SK-N-SH (cell line): ENCODE results near the gene PCBD1. TPM values are rescaled to one million over a fixed set of nuclear protein-coding genes. Genes with fewer than 3 reads are reported as not detected.

Experiments
- CTCF ChIA-PET: fragments of 300-600, 350-600 bp; formaldehyde crosslinking; extraction: SDS; loops from one replicate; lab custom pipeline; 2021; lab: Yijun Ruan, JAX
- POLR2A ChIA-PET: fragments of 350-600 bp; sonication (Branson Sonifier 250); formaldehyde crosslinking; extraction: SDS; loops from one replicate; lab custom pipeline; 2020; ENCODE audit warnings: antibody characterized with exemption, inconsistent platforms; lab: Yijun Ruan, JAX
- DNase-seq: peaks from one replicate; pipeline ENCODE4 v3.0.0; 2012
- H2AFZ ChIP-seq: fragments of 200-600 bp; sonication (generic); 2 replicates; pipeline ENCODE4 v1.8.1; 2016; ENCODE audit warnings: antibody characterized with exemption, mild to moderate bottlenecking, low read depth
- H3F3A ChIP-seq: fragments of 200-600 bp; sonication (generic); replicated peaks from 2 replicates; pipeline ENCODE3; 2016; ENCODE audit warnings: antibody characterized with exemption, mild to moderate bottlenecking; ENCODE audit not compliant: insufficient read depth
- H3K27ac ChIP-seq, 2 experiments: fragments of 200-500 bp in 1 of 2; fragments of 200-600 bp in 1 of 2; sonication (Bioruptor generic) in 1 of 2; sonication (generic), shearing (Covaris generic) in 1 of 2; 2 replicates each; pipeline versions ENCODE4 v1.5.1 to v1.6.1; 2014 to 2016; ENCODE audit warnings: low read depth in 2 of 2, inconsistent platforms in 1 of 2, low read length in 1 of 2, mild to moderate bottlenecking in 1 of 2, mixed read lengths in 1 of 2
- H3K27me3 ChIP-seq: fragments of 200-600 bp; sonication (generic), shearing (Covaris generic); 2 replicates; pipeline ENCODE4 v1.6.1; 2016; ENCODE audit warnings: mixed run types; ENCODE audit not compliant: insufficient read depth
- H3K36me3 ChIP-seq, 2 experiments: fragments of 200-500 bp in 1 of 2; fragments of 200-600 bp in 1 of 2; sonication (Bioruptor generic) in 1 of 2; sonication (generic) in 1 of 2; replicated peaks in 1 of 2; 2 replicates each; pipeline versions ENCODE3 to v1.5.1; 2014 to 2016; ENCODE audit warnings: low read length in 1 of 2, mild to moderate bottlenecking in 1 of 2; ENCODE audit not compliant: insufficient read depth in 2 of 2, control insufficient read depth in 1 of 2
- H3K4me1 ChIP-seq, 2 experiments: fragments of 200-500 bp in 1 of 2; fragments of 200-600 bp in 1 of 2; sonication (Bioruptor generic) in 1 of 2; sonication (generic), shearing (Covaris generic) in 1 of 2; 2 replicates each; pipeline versions ENCODE4 v1.5.1 to v1.6.1; 2014 to 2016; ENCODE audit warnings: low read depth in 1 of 2, low read length in 1 of 2, mixed run types in 1 of 2; ENCODE audit not compliant: insufficient read depth in 2 of 2, control insufficient read depth in 1 of 2
- H3K4me2 ChIP-seq: fragments of 200-600 bp; sonication (generic), shearing (Covaris generic); 2 replicates; pipeline ENCODE4 v1.6.1; 2017; ENCODE audit warnings: mixed run types
- H3K4me3 ChIP-seq, 2 experiments: fragments of 200-500 bp in 1 of 2; fragments of 200-600 bp in 1 of 2; sonication (Bioruptor generic) in 1 of 2; sonication (generic), shearing (Covaris generic) in 1 of 2; 2 replicates each; pipeline versions ENCODE4 v1.5.1 to v1.8.1; 2014 to 2016; ENCODE audit warnings: low read depth in 2 of 2, inconsistent platforms in 1 of 2, low read length in 1 of 2, mild to moderate bottlenecking in 1 of 2, mixed read lengths in 1 of 2, moderate library complexity in 1 of 2
- H3K79me2 ChIP-seq: fragments of 200-600 bp; sonication (generic); 2 replicates; pipeline ENCODE4 v1.8.1; 2017; ENCODE audit warnings: mild to moderate bottlenecking; ENCODE audit not compliant: insufficient read depth
- H3K9ac ChIP-seq: fragments of 200-600 bp; sonication (generic); 2 replicates; pipeline ENCODE4 v1.6.1; 2017; ENCODE audit warnings: mixed run types
- H3K9me2 ChIP-seq: fragments of 200-600 bp; sonication (generic); 2 replicates; pipeline ENCODE4 v1.6.1; 2017; ENCODE audit warnings: mixed run types
- H3K9me3 ChIP-seq: fragments of 200-600 bp; sonication (generic); 2 replicates; pipeline ENCODE4 v1.6.1; 2017; ENCODE audit warnings: mixed run types, mild to moderate bottlenecking, moderate library complexity
- H4K20me1 ChIP-seq: fragments of 200-600 bp; sonication (generic); 2 replicates; pipeline ENCODE4 v1.6.1; 2017; ENCODE audit warnings: mild to moderate bottlenecking, mixed run types; ENCODE audit not compliant: insufficient read depth
- CHD2 ChIP-seq: fragments of 150-350 bp; IDR thresholded peaks from 2 replicates; pipeline ENCODE4 v1.6.1; 2018; ENCODE audit warnings: low read length; ENCODE audit not compliant: partially characterized antibody
- ELF1 ChIP-seq: IDR thresholded peaks from 2 replicates; pipeline ENCODE4 v1.4.0; 2012
- GATA2 ChIP-seq: sonication (generic); formaldehyde crosslinking; IDR thresholded peaks from 2 replicates; pipeline ENCODE4 v1.5.0; 2020; ENCODE audit warnings: mild to moderate bottlenecking, missing genetic modification reagents
- MEF2A ChIP-seq: IDR thresholded peaks from 2 replicates; pipeline ENCODE4 v1.4.0; 2012; ENCODE audit warnings: low read depth, borderline replicate concordance
- MXI1 ChIP-seq: IDR thresholded peaks from 2 replicates; pipeline ENCODE4 v1.6.1; 2012; ENCODE audit warnings: mild to moderate bottlenecking, low read depth, low read length, improper control_type of control experiment
- NFIC ChIP-seq: IDR thresholded peaks from 2 replicates; pipeline ENCODE4 v1.4.0; 2012; ENCODE audit warnings: borderline replicate concordance
- RCOR1 ChIP-seq: fragments of 150-350 bp; IDR thresholded peaks from 2 replicates; pipeline ENCODE4 v1.6.1; 2017; ENCODE audit warnings: antibody characterized with exemption, low read length
- SIN3A ChIP-seq: IDR thresholded peaks from 2 replicates; pipeline ENCODE4 v1.6.1; 2012; ENCODE audit warnings: low read depth, mild to moderate bottlenecking, low read length, moderate library complexity, borderline replicate concordance
- TAF1 ChIP-seq: IDR thresholded peaks from 2 replicates; pipeline ENCODE4 v1.6.1; 2012; ENCODE audit warnings: low read depth, mild to moderate bottlenecking, low read length, moderate library complexity, borderline replicate concordance
- YY1 ChIP-seq: IDR thresholded peaks from 2 replicates; pipeline ENCODE4 v1.4.0; 2012; ENCODE audit warnings: low read depth, mild to moderate bottlenecking
- WGBS: methylation state at CpG from one replicate; pipeline ENCODE4 v1.1.6; 2017; ENCODE audit warnings: low lambda C conversion rate; 5-methylcytosine and 5-hydroxymethylcytosine counted together
- polyA plus RNA-seq, 3 experiments: library from polyadenylated mRNA; depleted of rRNA; stranded (reverse); fragments of >200 nt; gene quantifications; 2 replicates each; pipeline ENCODE4 v1.2.3, GENCODE V29; 2012
- TF ChIP-seq, protein P1 (sequence below): fragments of 200-600 bp; sonication (generic); IDR thresholded peaks from 2 replicates; pipeline ENCODE4 v1.6.1; 2017; ENCODE audit warnings: antibody characterized with exemption, mild to moderate bottlenecking, moderate library complexity
- TF ChIP-seq, protein P2 (sequence below): fragments of 150-350 bp; IDR thresholded peaks from 2 replicates; pipeline ENCODE4 v1.6.1; 2017; ENCODE audit warnings: antibody characterized with exemption, low read length, low read depth, borderline replicate concordance
- TF ChIP-seq, protein P3 (sequence below): fragments of 150-350 bp; IDR thresholded peaks from 2 replicates; pipeline ENCODE4 v1.6.1; 2016; ENCODE audit warnings: mild to moderate bottlenecking, low read depth, low read length
- TF ChIP-seq, protein P4 (sequence below): IDR thresholded peaks from 2 replicates; pipeline ENCODE4 v1.4.0; 2012; ENCODE audit warnings: low read depth, borderline replicate concordance
- TF ChIP-seq, protein P5 (sequence below): IDR thresholded peaks from 2 replicates; pipeline ENCODE4 v1.4.0; 2012; ENCODE audit warnings: low read depth
- TF ChIP-seq, protein P6 (sequence below): IDR thresholded peaks from 2 replicates; pipeline ENCODE4 v1.6.1; 2012; ENCODE audit warnings: mild to moderate bottlenecking, low read depth, low read length, moderate library complexity

PCBD1 gene
- polyA plus RNA-seq, 1 of the 3 experiments (the other 2 are of a cell fraction), result 112 TPM

DNA sequence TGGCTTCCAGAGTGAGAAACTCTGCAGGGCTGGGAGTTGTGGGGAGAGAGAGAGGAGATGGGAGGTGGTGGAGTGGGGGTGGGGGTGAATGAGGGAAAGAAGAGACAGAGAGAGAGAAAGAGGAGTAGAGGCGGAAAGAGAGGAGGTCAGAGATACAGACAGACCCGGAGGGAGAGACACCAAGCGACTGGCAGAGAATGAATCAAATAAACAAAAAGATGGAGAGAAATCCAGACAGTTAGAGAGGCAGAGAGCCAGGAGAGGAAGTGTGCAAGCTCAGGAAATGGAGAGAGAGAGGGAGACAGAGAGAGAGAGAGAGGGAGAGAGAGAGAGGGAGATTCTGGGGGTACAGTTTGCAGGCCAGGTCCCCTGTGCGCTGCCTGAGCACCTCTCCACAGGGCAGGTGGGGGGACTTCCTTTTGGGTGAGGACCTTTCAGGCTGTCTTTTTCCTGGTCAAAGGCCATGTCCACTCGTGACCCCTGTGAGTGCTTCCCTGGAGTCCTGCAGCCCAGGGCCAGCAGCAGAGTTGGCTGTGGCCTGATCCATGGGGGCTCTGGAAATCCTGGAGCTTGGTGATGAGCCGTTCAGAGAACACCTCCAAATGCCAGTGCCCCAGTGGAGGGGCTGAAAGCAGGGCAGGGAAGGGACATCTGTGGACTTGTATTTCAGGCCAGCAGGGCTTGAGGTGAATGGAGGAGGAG, 25.0 kb upstream of the PCBD1 start:
- no peak overlapping the region for H2AFZ ChIP-seq
- no peaks in the 10 kb centered on the region for H3K9me2 ChIP-seq
- DNase-seq, result peak; percentile 27
- POLR2A ChIA-PET, result no interaction called here
- H3K27me3 ChIP-seq, result peaks cover 25% of the 10 kb centered on the region
- no peak overlapping the region for H3K4me2 ChIP-seq
- WGBS, result 73% methylated on average over 5 of the region's 6 CpGs
- no peaks in the 10 kb centered on the region for H3K79me2 ChIP-seq
- no peaks in the 10 kb centered on the region for H3K36me3 ChIP-seq
- no peak overlapping the region for H3K4me3 ChIP-seq
- H3K4me1 ChIP-seq, result peaks cover 0 to 12% of the 10 kb centered on the region in 2 experiments; a peak in 1 of 4 replicates
- no peaks in the 10 kb centered on the region for H3F3A ChIP-seq
- H3K9me3 ChIP-seq, result no peaks in the 10 kb centered on the region
- TF ChIP-seq, protein P1, sequence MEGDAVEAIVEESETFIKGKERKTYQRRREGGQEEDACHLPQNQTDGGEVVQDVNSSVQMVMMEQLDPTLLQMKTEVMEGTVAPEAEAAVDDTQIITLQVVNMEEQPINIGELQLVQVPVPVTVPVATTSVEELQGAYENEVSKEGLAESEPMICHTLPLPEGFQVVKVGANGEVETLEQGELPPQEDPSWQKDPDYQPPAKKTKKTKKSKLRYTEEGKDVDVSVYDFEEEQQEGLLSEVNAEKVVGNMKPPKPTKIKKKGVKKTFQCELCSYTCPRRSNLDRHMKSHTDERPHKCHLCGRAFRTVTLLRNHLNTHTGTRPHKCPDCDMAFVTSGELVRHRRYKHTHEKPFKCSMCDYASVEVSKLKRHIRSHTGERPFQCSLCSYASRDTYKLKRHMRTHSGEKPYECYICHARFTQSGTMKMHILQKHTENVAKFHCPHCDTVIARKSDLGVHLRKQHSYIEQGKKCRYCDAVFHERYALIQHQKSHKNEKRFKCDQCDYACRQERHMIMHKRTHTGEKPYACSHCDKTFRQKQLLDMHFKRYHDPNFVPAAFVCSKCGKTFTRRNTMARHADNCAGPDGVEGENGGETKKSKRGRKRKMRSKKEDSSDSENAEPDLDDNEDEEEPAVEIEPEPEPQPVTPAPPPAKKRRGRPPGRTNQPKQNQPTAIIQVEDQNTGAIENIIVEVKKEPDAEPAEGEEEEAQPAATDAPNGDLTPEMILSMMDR, result no peak
- TF ChIP-seq RCOR1 (no peak), YY1 (no peak), MXI1 (no peak), NFIC (no peak), ELF1 (no peak), CHD2 (no peak), SIN3A (no peak), GATA2 (CRISPR knock-in tag) (no peak), TAF1 (no peak), MEF2A (no peak)
- TF ChIP-seq, protein P2, sequence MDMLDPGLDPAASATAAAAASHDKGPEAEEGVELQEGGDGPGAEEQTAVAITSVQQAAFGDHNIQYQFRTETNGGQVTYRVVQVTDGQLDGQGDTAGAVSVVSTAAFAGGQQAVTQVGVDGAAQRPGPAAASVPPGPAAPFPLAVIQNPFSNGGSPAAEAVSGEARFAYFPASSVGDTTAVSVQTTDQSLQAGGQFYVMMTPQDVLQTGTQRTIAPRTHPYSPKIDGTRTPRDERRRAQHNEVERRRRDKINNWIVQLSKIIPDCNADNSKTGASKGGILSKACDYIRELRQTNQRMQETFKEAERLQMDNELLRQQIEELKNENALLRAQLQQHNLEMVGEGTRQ, result no peak
- TF ChIP-seq, protein P3, sequence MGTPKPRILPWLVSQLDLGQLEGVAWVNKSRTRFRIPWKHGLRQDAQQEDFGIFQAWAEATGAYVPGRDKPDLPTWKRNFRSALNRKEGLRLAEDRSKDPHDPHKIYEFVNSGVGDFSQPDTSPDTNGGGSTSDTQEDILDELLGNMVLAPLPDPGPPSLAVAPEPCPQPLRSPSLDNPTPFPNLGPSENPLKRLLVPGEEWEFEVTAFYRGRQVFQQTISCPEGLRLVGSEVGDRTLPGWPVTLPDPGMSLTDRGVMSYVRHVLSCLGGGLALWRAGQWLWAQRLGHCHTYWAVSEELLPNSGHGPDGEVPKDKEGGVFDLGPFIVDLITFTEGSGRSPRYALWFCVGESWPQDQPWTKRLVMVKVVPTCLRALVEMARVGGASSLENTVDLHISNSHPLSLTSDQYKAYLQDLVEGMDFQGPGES, result no peak
- TF ChIP-seq, protein P4, sequence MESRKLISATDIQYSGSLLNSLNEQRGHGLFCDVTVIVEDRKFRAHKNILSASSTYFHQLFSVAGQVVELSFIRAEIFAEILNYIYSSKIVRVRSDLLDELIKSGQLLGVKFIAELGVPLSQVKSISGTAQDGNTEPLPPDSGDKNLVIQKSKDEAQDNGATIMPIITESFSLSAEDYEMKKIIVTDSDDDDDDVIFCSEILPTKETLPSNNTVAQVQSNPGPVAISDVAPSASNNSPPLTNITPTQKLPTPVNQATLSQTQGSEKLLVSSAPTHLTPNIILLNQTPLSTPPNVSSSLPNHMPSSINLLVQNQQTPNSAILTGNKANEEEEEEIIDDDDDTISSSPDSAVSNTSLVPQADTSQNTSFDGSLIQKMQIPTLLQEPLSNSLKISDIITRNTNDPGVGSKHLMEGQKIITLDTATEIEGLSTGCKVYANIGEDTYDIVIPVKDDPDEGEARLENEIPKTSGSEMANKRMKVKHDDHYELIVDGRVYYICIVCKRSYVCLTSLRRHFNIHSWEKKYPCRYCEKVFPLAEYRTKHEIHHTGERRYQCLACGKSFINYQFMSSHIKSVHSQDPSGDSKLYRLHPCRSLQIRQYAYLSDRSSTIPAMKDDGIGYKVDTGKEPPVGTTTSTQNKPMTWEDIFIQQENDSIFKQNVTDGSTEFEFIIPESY, result no peak
- TF ChIP-seq, protein P5, sequence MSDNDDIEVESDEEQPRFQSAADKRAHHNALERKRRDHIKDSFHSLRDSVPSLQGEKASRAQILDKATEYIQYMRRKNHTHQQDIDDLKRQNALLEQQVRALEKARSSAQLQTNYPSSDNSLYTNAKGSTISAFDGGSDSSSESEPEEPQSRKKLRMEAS, result no peak
- TF ChIP-seq, protein P6, sequence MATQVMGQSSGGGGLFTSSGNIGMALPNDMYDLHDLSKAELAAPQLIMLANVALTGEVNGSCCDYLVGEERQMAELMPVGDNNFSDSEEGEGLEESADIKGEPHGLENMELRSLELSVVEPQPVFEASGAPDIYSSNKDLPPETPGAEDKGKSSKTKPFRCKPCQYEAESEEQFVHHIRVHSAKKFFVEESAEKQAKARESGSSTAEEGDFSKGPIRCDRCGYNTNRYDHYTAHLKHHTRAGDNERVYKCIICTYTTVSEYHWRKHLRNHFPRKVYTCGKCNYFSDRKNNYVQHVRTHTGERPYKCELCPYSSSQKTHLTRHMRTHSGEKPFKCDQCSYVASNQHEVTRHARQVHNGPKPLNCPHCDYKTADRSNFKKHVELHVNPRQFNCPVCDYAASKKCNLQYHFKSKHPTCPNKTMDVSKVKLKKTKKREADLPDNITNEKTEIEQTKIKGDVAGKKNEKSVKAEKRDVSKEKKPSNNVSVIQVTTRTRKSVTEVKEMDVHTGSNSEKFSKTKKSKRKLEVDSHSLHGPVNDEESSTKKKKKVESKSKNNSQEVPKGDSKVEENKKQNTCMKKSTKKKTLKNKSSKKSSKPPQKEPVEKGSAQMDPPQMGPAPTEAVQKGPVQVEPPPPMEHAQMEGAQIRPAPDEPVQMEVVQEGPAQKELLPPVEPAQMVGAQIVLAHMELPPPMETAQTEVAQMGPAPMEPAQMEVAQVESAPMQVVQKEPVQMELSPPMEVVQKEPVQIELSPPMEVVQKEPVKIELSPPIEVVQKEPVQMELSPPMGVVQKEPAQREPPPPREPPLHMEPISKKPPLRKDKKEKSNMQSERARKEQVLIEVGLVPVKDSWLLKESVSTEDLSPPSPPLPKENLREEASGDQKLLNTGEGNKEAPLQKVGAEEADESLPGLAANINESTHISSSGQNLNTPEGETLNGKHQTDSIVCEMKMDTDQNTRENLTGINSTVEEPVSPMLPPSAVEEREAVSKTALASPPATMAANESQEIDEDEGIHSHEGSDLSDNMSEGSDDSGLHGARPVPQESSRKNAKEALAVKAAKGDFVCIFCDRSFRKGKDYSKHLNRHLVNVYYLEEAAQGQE, result no peak
- no peaks in the 10 kb centered on the region for H4K20me1 ChIP-seq
- CTCF ChIA-PET, result interaction anchor here (0.6 to 7.8 kb wide), 7 partner anchors 9 to 371 kb away, joined by 3 to 65 read pairs (median 4); no protein-coding TSS in a partner anchor
- H3K27ac ChIP-seq, result no peak overlapping the region; a peak in 1 of 4 replicates
- H3K9ac ChIP-seq, result no peak overlapping the region
